ENCODE data around the gene EME1. TPM values are rescaled to one million over a fixed set of nuclear protein-coding genes. Genes with fewer than 3 reads are reported as not detected.

The EME1 gene
- polyA plus RNA-seq, 1 of the 3 experiments (the other 2 are of a cell fraction) = 16.9 TPM

DNA sequence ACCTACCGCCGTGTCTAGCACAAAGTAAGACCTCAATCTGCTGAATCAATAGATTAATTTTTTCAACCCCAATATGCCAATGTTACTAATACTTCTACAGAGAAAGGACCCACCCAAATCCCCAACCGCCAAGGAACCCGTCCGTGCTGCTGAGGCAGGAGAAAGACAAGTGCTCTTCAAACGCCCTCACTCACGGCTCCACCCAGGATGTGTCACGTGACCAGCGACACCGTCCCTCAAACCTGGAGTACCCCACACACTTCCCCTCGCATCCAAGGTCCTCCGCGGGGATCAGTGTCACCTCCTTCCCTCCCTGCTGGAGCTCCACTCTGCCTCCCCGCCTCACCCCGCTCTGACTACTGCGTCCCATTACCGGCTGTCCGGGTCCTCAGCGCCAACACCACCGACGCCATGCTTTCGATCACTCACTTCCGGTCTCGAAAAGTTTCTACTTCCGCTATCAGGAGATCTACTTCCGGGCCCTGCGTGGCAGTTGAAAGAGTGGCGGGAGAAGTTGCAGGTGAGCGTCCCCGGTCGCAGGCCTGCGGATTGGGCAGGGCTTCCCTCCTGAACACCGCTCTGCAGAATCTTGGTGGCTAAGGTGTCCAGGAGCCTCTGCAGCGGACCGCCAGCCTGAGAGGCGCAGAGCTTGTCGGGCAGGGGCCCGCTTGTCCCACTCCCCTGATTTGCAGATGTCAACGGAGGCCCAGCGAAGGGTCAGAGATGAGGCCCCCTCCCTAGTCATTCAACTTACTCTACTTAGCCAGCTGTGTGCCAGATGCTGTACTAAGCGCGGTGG, at the start of gene EME1, which contains the start of gene MRPL27 (continued):
- TF ChIP-seq SMC3 (IDR thresholded peaks at IDR 0.05; ENCODE audit: low read depth, low read length) (no peak), SIN3A (IDR thresholded peaks at IDR 0.05; ENCODE audit: borderline replicate concordance, low read depth, low read length) (peak; percentile 98), FOXM1 (IDR thresholded peaks at IDR 0.05; ENCODE audit: low read depth) (no peak), POLR2AphosphoS5 (IDR thresholded peaks at IDR 0.05; ENCODE audit: low read depth, low read length) (peak; percentile 99)
- TF ChIP-seq, protein P1, sequence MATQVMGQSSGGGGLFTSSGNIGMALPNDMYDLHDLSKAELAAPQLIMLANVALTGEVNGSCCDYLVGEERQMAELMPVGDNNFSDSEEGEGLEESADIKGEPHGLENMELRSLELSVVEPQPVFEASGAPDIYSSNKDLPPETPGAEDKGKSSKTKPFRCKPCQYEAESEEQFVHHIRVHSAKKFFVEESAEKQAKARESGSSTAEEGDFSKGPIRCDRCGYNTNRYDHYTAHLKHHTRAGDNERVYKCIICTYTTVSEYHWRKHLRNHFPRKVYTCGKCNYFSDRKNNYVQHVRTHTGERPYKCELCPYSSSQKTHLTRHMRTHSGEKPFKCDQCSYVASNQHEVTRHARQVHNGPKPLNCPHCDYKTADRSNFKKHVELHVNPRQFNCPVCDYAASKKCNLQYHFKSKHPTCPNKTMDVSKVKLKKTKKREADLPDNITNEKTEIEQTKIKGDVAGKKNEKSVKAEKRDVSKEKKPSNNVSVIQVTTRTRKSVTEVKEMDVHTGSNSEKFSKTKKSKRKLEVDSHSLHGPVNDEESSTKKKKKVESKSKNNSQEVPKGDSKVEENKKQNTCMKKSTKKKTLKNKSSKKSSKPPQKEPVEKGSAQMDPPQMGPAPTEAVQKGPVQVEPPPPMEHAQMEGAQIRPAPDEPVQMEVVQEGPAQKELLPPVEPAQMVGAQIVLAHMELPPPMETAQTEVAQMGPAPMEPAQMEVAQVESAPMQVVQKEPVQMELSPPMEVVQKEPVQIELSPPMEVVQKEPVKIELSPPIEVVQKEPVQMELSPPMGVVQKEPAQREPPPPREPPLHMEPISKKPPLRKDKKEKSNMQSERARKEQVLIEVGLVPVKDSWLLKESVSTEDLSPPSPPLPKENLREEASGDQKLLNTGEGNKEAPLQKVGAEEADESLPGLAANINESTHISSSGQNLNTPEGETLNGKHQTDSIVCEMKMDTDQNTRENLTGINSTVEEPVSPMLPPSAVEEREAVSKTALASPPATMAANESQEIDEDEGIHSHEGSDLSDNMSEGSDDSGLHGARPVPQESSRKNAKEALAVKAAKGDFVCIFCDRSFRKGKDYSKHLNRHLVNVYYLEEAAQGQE (IDR thresholded peaks at IDR 0.05; ENCODE audit: low read depth, low read length) = peak; percentile 70

- no peak overlapping the region for H3K27ac ChIP-seq (ENCODE audit: low read depth in 2 of 2, low read length in 1 of 2)
- no peak for DNase-seq
- CTCF ChIA-PET = interaction anchor here (0.7 to 4.2 kb wide), 4 partner anchors 29 to 156 kb away, joined by 3 to 24 read pairs (median 4); partner anchors contain the start of gene COL1A1
- POLR2A ChIA-PET = no interaction called here
- no peak overlapping the region for H3K4me2 ChIP-seq
- no peaks in the 10 kb centered on the region for H3K27me3 ChIP-seq (ENCODE audit: insufficient read depth)
- no peaks in the 10 kb centered on the region for H3K9me2 ChIP-seq
- H4K20me1 ChIP-seq (ENCODE audit: insufficient read depth) = no peaks in the 10 kb centered on the region
- peaks cover 0 to under 1% of the 10 kb centered on the region in 2 experiments; a peak in 2 of 4 replicates for H3K4me1 ChIP-seq (ENCODE audit: control insufficient read depth in 1 of 2, insufficient read depth in 2 of 2, low read depth in 1 of 2, low read length in 1 of 2)
- H3K4me3 ChIP-seq (ENCODE audit: low read depth in 2 of 2, low read length in 1 of 2) = no peak overlapping the region
- H3K36me3 ChIP-seq (replicated peaks in 1 of 2; ENCODE audit: control insufficient read depth in 1 of 2, insufficient read depth in 2 of 2, low read length in 1 of 2) = no peaks in the 10 kb centered on the region
- H3K79me2 ChIP-seq (ENCODE audit: insufficient read depth) = no peaks in the 10 kb centered on the region
- peaks cover 11% of the 10 kb centered on the region for H3F3A ChIP-seq (replicated peaks; ENCODE audit: insufficient read depth)
- H3K9me3 ChIP-seq = no peaks in the 10 kb centered on the region
- 32% methylated on average over 4 of the region's 4 CpGs for WGBS (ENCODE audit: low lambda C conversion rate)
- no peak overlapping the region for H3K9ac ChIP-seq
- H2AFZ ChIP-seq (ENCODE audit: low read depth) = no peak overlapping the region
- TF ChIP-seq TAF1 (IDR thresholded peaks at IDR 0.05; ENCODE audit: borderline replicate concordance, low read depth, low read length) (no peak), YY1 (IDR thresholded peaks at IDR 0.05; ENCODE audit: low read depth) (no peak), SIN3A (IDR thresholded peaks at IDR 0.05; ENCODE audit: borderline replicate concordance, low read depth, low read length) (no peak), TCF12 (IDR thresholded peaks at IDR 0.05) (no peak), IRF3 (IDR thresholded peaks at IDR 0.05; ENCODE audit: low read depth, low read length) (no peak), TEAD4 (IDR thresholded peaks at IDR 0.05; ENCODE audit: borderline replicate concordance, insufficient read depth) (no peak), RXRA (IDR thresholded peaks at IDR 0.05; ENCODE audit: borderline replicate concordance, low read depth) (no peak), FOSL2 (IDR thresholded peaks at IDR 0.05; ENCODE audit: borderline replicate concordance, low read depth) (no peak), USF2 (IDR thresholded peaks at IDR 0.05; ENCODE audit: borderline replicate concordance, low read depth, low read length) (no peak), MXI1 (IDR thresholded peaks at IDR 0.05; ENCODE audit: low read depth, low read length) (no peak), MEF2A (IDR thresholded peaks at IDR 0.05; ENCODE audit: borderline replicate concordance, low read depth) (no peak), NRF1 (IDR thresholded peaks at IDR 0.05; ENCODE audit: low read depth, low read length) (no peak), EP300 (IDR thresholded peaks at IDR 0.05; ENCODE audit: borderline replicate concordance in 1 of 2, low read depth in 1 of 2, low read length in 1 of 2) (no peak)
- TF ChIP-seq, protein P2, sequence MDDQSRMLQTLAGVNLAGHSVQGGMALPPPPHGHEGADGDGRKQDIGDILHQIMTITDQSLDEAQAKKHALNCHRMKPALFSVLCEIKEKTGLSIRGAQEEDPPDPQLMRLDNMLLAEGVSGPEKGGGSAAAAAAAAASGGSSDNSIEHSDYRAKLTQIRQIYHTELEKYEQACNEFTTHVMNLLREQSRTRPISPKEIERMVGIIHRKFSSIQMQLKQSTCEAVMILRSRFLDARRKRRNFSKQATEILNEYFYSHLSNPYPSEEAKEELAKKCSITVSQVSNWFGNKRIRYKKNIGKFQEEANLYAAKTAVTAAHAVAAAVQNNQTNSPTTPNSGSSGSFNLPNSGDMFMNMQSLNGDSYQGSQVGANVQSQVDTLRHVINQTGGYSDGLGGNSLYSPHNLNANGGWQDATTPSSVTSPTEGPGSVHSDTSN (IDR thresholded peaks at IDR 0.05) = no peak
- TF ChIP-seq, protein P3, sequence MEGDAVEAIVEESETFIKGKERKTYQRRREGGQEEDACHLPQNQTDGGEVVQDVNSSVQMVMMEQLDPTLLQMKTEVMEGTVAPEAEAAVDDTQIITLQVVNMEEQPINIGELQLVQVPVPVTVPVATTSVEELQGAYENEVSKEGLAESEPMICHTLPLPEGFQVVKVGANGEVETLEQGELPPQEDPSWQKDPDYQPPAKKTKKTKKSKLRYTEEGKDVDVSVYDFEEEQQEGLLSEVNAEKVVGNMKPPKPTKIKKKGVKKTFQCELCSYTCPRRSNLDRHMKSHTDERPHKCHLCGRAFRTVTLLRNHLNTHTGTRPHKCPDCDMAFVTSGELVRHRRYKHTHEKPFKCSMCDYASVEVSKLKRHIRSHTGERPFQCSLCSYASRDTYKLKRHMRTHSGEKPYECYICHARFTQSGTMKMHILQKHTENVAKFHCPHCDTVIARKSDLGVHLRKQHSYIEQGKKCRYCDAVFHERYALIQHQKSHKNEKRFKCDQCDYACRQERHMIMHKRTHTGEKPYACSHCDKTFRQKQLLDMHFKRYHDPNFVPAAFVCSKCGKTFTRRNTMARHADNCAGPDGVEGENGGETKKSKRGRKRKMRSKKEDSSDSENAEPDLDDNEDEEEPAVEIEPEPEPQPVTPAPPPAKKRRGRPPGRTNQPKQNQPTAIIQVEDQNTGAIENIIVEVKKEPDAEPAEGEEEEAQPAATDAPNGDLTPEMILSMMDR (IDR thresholded peaks at IDR 0.05) = no peak
Measured at GRCh38 chr17:50325906-50326305, 47.1 kb upstream of the EME1 start.
